Hepatocyte (in vitro differentiated cells): ENCODE data around the gene CIAO2B.

Experiments used
- EZH2phosphoT487 ChIP-seq: fragments of 200-600 bp; sonication (generic); IDR thresholded peaks from one replicate; pipeline ENCODE4 v1.6.1; 2018; ENCODE audit warnings: antibody characterized with exemption, mild to moderate bottlenecking, low read depth, moderate library complexity; ENCODE audit not compliant: unreplicated experiment, severe bottlenecking
- TF ChIP-seq, protein P1 (sequence below): fragments of 200-600 bp; sonication (generic); IDR thresholded peaks from 2 replicates; pipeline ENCODE4 v1.5.1; 2016; ENCODE audit warnings: antibody characterized with exemption, mild to moderate bottlenecking; ENCODE audit not compliant: poor library complexity

DNA sequence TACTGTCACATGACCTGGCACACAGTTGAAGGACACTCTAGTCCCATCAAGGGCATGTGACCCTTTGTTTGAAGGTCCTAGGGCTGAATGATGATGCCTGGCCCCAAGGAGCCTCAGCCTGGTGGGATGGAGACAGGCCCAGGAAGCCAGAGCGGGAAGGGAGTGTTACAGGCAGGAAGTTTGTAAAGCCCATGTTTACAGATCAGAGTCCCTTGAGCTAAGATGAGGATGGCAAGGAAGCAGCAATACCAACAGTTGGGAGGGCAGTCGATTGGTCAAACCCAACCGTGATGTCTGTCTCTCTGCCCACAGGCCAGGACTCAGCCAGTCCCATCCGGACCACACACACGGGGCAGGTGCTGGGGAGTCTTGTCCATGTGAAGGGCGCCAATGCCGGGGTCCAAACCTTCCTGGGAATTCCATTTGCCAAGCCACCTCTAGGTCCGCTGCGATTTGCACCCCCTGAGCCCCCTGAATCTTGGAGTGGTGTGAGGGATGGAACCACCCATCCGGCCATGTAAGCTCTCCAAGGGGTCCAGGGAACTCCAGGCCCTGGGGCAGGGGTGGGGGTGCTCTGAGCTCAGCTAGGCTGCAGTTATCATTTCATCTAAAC lies 3.6 kb upstream of the CIAO2B start:
- TF ChIP-seq, protein P1, sequence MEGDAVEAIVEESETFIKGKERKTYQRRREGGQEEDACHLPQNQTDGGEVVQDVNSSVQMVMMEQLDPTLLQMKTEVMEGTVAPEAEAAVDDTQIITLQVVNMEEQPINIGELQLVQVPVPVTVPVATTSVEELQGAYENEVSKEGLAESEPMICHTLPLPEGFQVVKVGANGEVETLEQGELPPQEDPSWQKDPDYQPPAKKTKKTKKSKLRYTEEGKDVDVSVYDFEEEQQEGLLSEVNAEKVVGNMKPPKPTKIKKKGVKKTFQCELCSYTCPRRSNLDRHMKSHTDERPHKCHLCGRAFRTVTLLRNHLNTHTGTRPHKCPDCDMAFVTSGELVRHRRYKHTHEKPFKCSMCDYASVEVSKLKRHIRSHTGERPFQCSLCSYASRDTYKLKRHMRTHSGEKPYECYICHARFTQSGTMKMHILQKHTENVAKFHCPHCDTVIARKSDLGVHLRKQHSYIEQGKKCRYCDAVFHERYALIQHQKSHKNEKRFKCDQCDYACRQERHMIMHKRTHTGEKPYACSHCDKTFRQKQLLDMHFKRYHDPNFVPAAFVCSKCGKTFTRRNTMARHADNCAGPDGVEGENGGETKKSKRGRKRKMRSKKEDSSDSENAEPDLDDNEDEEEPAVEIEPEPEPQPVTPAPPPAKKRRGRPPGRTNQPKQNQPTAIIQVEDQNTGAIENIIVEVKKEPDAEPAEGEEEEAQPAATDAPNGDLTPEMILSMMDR = no peak
- no peak for TF ChIP-seq EZH2phosphoT487
